IMR-90 (cell line): ENCODE measurements around the gene KDM5B.

ENCODE experiments used
- BHLHE40 ChIP-seq: fragments of 150-350 bp; IDR thresholded peaks from 2 replicates; pipeline ENCODE4 v1.6.1; 2016; ENCODE audit warnings: mild to moderate bottlenecking, low read depth, low read length
- RFX5 ChIP-seq: IDR thresholded peaks from 2 replicates; pipeline ENCODE4 v1.8.0; 2012; ENCODE audit warnings: low read depth, mild to moderate bottlenecking, low read length, moderate library complexity
- TF ChIP-seq, protein P1 (sequence below): conservative IDR thresholded peaks from 2 replicates; pipeline ENCODE4 v1.5.1; 2012; ENCODE audit warnings: mild to moderate bottlenecking, low read depth, low read length, improper control_type of control experiment

DNA sequence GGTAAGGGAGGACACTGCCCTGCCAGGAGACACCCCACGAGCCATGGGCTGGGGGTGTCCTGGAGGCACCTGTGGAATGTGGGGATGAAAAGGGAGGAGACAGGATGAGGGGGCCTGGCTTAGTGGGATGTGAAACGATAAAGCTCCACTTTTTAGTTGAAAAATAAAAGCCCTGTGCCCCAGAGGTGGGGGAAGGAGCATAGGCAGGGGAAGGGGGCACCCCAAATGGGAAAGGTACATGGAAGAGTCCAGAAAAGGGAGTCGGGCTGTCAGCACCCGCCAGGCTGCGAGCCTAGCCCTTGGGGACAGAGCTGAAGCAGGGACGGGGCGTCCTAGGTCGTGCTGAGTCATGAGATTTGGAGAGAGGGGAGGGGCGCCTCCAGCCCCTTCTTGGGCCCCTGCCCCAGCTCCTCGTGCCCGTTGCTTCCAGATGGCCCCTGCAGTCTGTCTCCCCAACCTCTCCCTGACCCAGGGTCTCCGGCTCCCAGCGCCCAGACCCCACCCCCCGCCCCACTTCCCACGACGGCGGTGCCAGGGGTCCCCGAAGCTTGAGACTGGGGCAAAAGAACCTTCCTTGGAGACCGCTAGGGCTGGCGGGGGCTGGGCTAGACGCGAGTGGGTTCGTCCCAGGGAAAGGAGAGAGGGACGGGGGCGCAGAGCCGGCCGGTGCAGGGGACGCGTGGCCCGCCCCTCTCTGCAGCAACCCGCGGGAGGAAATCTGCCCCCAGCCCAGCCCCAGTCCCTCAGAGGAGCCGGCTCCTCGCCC, 98.8 kb downstream of the KDM5B start:
- TF ChIP-seq, protein P1, sequence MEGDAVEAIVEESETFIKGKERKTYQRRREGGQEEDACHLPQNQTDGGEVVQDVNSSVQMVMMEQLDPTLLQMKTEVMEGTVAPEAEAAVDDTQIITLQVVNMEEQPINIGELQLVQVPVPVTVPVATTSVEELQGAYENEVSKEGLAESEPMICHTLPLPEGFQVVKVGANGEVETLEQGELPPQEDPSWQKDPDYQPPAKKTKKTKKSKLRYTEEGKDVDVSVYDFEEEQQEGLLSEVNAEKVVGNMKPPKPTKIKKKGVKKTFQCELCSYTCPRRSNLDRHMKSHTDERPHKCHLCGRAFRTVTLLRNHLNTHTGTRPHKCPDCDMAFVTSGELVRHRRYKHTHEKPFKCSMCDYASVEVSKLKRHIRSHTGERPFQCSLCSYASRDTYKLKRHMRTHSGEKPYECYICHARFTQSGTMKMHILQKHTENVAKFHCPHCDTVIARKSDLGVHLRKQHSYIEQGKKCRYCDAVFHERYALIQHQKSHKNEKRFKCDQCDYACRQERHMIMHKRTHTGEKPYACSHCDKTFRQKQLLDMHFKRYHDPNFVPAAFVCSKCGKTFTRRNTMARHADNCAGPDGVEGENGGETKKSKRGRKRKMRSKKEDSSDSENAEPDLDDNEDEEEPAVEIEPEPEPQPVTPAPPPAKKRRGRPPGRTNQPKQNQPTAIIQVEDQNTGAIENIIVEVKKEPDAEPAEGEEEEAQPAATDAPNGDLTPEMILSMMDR, result no peak
- no peak for TF ChIP-seq BHLHE40
- no peak for TF ChIP-seq RFX5
